Chondrocyte (in vitro differentiated cells): ENCODE measurements around the gene FXN. TPM values are rescaled to one million over a fixed set of nuclear protein-coding genes. Genes with fewer than 3 reads are reported as not detected.

Experiments used
- DNase-seq: peaks from one replicate; pipeline ENCODE4 v3.0.0; 2021; ENCODE audit warnings: mixed read lengths, low spot score
- H3K27ac Mint-ChIP-seq: one replicate; pipeline ENCODE4 v1.8.0; 2021; ENCODE audit warnings: mild to moderate bottlenecking, moderate library complexity, mixed read lengths; ENCODE audit not compliant: unreplicated experiment
- H3K27me3 Mint-ChIP-seq: 2 replicates; pipeline ENCODE4 v1.8.0; 2021; ENCODE audit warnings: low read depth, mixed read lengths
- H3K36me3 Mint-ChIP-seq: 2 replicates; pipeline ENCODE4 v1.8.0; 2021; ENCODE audit warnings: low read depth, mixed read lengths
- H3K4me1 Mint-ChIP-seq: 2 replicates; pipeline ENCODE4 v1.8.0; 2021; ENCODE audit warnings: low read depth, mild to moderate bottlenecking, mixed read lengths
- H3K4me3 Mint-ChIP-seq: one replicate; pipeline ENCODE4 v1.8.0; 2021; ENCODE audit warnings: mild to moderate bottlenecking, moderate library complexity, mixed read lengths; ENCODE audit not compliant: unreplicated experiment
- H3K9me3 Mint-ChIP-seq: 2 replicates; pipeline ENCODE4 v1.8.0; 2021; ENCODE audit warnings: low read depth, mixed read lengths
- CTCF ChIP-seq: fragments of 200-600 bp; sonication (generic); IDR thresholded peaks from 2 replicates; pipeline ENCODE4 v1.5.0; 2021; ENCODE audit warnings: antibody characterized with exemption, mild to moderate bottlenecking, moderate library complexity
- total RNA-seq: library from RNA; stranded (reverse); gene quantifications from 3 replicates; pipeline ENCODE4 v1.2.1, GENCODE V29; 2021

FXN gene
- total RNA-seq, 1 donor from 2014 or later = 9.9 TPM

- Mint-ChIP-seq H3K4me1 (no peaks in the 10 kb centered on the region), H3K27ac (no peak within 1 kb of the TSS), H3K36me3 (no peaks in the 10 kb centered on the region), H3K9me3 (no peaks in the 10 kb centered on the region), H3K27me3 (peaks cover 28% of the 10 kb centered on the region), H3K4me3 (no peak within 1 kb of the TSS)
- DNase-seq = no peak
- no peak for TF ChIP-seq CTCF
Observed at GRCh38 chr9:69014013-69014412, 21.5 kb upstream of the FXN start, which contains the start of gene PRKACG. Gene PRKACG (minus strand): TSS chr9:69014113. CDS start chr9:69014092, 21 bp downstream.

- TF ChIP-seq CTCF = no peak
- Mint-ChIP-seq H3K4me3 (no peak overlapping the region), H3K4me1 (no peaks in the 10 kb centered on the region), H3K27me3 (peaks cover 31% of the 10 kb centered on the region), H3K36me3 (peaks cover 2% of the 10 kb centered on the region), H3K27ac (no peak overlapping the region), H3K9me3 (no peaks in the 10 kb centered on the region)
- no peak for DNase-seq
Observed at GRCh38 chr9:69016191-69017096, 19.1 kb upstream of the FXN start.

- Mint-ChIP-seq H3K9me3 (no peaks in the 10 kb centered on the region), H3K27me3 (peaks cover 31% of the 10 kb centered on the region), H3K36me3 (peaks cover 2% of the 10 kb centered on the region), H3K4me3 (no peak overlapping the region), H3K4me1 (no peaks in the 10 kb centered on the region), H3K27ac (no peak overlapping the region)
- TF ChIP-seq CTCF = no peak
- DNase-seq = no peak
Observed at GRCh38 chr9:69018737-69019136, 16.8 kb upstream of the FXN start.

- H3K9me3 Mint-ChIP-seq = no peaks in the 10 kb centered on the region
- H3K27me3 Mint-ChIP-seq = peaks cover 34% of the 10 kb centered on the region
- no peaks in the 10 kb centered on the region for H3K4me1 Mint-ChIP-seq
- H3K27ac Mint-ChIP-seq = no peak overlapping the region
- no peak for TF ChIP-seq CTCF
- no peak for DNase-seq
- peaks cover 2% of the 10 kb centered on the region for H3K36me3 Mint-ChIP-seq
- H3K4me3 Mint-ChIP-seq = no peak overlapping the region
Observed at GRCh38 chr9:69019808-69020207, 15.7 kb upstream of the FXN start.

GRCh38 chr9:69020301-69021145 lies 15.0 kb upstream of the FXN start:
- no peak for DNase-seq
- H3K4me3 Mint-ChIP-seq = no peak overlapping the region
- H3K36me3 Mint-ChIP-seq = peaks cover 2% of the 10 kb centered on the region
- H3K27ac Mint-ChIP-seq = no peak overlapping the region
- no peaks in the 10 kb centered on the region for H3K4me1 Mint-ChIP-seq
- TF ChIP-seq CTCF = no peak
- H3K9me3 Mint-ChIP-seq = no peaks in the 10 kb centered on the region
- H3K27me3 Mint-ChIP-seq = peaks cover 29% of the 10 kb centered on the region
